Measurements from ENCODE around the gene UNC5A. TPM values are rescaled to one million over a fixed set of nuclear protein-coding genes. Genes with fewer than 3 reads are reported as not detected.

Gene UNC5A
- total and polyA plus RNA-seq, 9 of the 15 experiments (the other 6 are each of a cell fraction or from before 2014, with no cell fraction given), result not detected

DNA sequence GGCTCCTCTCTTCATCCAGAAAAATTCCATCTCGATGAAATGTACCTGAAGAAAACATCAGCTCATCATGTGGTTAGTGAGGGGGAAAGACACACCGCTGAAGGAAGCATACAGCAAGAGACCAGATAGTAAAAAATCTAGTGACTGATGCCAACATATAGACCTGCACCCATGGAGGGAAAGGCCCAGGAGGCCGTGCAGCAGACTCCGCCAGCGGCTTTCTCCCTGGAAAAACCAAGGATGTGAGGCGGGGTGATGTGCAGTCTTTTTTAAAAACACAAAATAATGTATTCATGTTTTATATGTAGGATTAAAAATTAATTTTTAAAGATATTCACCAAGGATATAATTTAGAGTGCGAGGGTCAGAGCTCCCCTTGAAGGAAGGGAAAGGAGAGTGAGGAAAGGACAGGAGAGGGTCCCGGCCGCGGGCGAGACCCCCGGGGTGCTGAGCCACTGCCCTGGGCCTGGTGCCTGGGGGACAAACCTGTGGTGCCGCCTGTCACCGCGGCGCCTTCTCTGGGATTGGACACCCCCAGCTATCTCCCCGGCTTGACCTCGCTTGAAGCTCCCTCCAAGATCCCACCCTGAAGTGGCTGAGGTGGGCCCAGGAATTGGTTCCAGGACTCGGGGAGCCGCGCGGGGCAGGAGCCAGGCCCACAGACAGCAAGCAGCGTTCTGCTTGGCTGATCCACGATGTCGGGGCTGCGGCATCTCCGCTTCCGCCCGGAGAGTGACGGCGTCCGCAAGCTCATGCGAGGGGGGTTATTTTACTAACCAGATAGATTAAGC lies 12.1 kb upstream of the UNC5A start:
- Histone ChIP-seq H3K79me2 (ENCODE audit: control insufficient read depth, insufficient read depth, low read length) (no peaks in the 10 kb centered on the region), H3K27me3 (ENCODE audit: control insufficient read depth in 2 of 2, insufficient read depth in 2 of 2, low read length in 2 of 2) (peaks cover 41 to 64% of the 10 kb centered on the region in 2 experiments), H3K4me1 (replicated peaks in 1 of 2; ENCODE audit: control insufficient read depth in 2 of 2, insufficient read depth in 2 of 2, low read length in 2 of 2) (peaks cover 0 to 7% of the 10 kb centered on the region in 2 experiments; a peak in 1 of 5 replicates), H3K9me1 (ENCODE audit: control insufficient read depth, insufficient read depth, low read length) (no peaks in the 10 kb centered on the region), H4K20me1 (replicated peaks; ENCODE audit: control insufficient read depth, insufficient read depth, low read length) (0 out of 2 replicates have a peak, but pooled peaks cover 7% of the 10 kb centered on the region), H3K4me3 (no peak overlapping the region), H3K4me2 (ENCODE audit: insufficient read depth, low read length) (no peak overlapping the region), H3K9ac (ENCODE audit: insufficient read depth in 1 of 2, low read depth in 2 of 2, low read length in 2 of 2) (no peak overlapping the region), H2AFZ (ENCODE audit: low read depth, low read length) (no peak overlapping the region), H3K36me3 (ENCODE audit: control insufficient read depth, insufficient read depth, low read length) (no peaks in the 10 kb centered on the region), H3K27ac (ENCODE audit: extremely low read depth, low read depth, low read length) (no peak overlapping the region), H3K9me3 (replicated peaks; ENCODE audit: control insufficient read depth, insufficient read depth, low read depth, low read length) (no peaks in the 10 kb centered on the region)
- ATAC-seq (no peak), FAIRE-seq (no peak), DNase-seq (ENCODE audit: extremely low read depth in 1 of 4, low spot score in 3 of 4) (no peak)
- TF ChIP-seq FOXP4 (CRISPR knock-in tag; IDR thresholded peaks at IDR 0.05; ENCODE audit: borderline replicate concordance), result no peak
- no peak for TF ChIP-seq HNRNPLL (IDR thresholded peaks at IDR 0.05; ENCODE audit: low read depth, low read length, poor library complexity, severe bottlenecking)
- no peak for TF ChIP-seq NFXL1 (CRISPR knock-in tag; IDR thresholded peaks at IDR 0.05)
- TF ChIP-seq ZNF764 (CRISPR knock-in tag; IDR thresholded peaks at IDR 0.05; ENCODE audit: low read depth), result no peak
- no peak for TF ChIP-seq CHAMP1 (IDR thresholded peaks at IDR 0.05)
- TF ChIP-seq MCM7 (IDR thresholded peaks at IDR 0.05), result no peak
- ChIA-PET CTCF (ENCODE audit: low intra/inter-chr PET ratio) (no interaction called here), POLR2A (interaction anchor here (0.6 kb wide), 2 partner anchors 17 to 86 kb away, joined by 3 read pairs; no protein-coding TSS in a partner anchor)
- intact Hi-C loops (cut with micrococcal nuclease), result no loop called here
- in situ Hi-C loops (cut with MboI), result no loop called here
- 1% methylated on average over 29 of the region's 33 CpGs for WGBS (ENCODE audit: insufficient coverage, low coverage, missing lambda C conversion rate)
- BruUV-seq (replicated peaks), result no TSS peak
